HepG2 (cell line): ENCODE data around the gene VAC14. TPM values are rescaled to one million over a fixed set of nuclear protein-coding genes. Genes with fewer than 3 reads are reported as not detected.

Experiments
- ATAC-seq: fragments of 200-7000 bp; cut with Tn5 transposase; 3 replicates; pipeline ENCODE4 v1.9.1; 2020; ENCODE audit warnings: mild to moderate bottlenecking, moderate library complexity
- BruUV-seq: library from RNA; stranded (reverse); fragments of 400-500 nt; replicated peaks from 2 replicates; lab custom pipeline; 2021; lab: Mats Ljungman, UMichigan
- CTCF ChIA-PET: fragments of 300-600 bp; formaldehyde crosslinking; extraction: SDS; loops from one replicate; lab custom pipeline; 2021; ENCODE audit warnings: low total read pairs, inconsistent platforms, low intra/inter-chr PET ratio; lab: Yijun Ruan, JAX
- POLR2A ChIA-PET: fragments of 350-600 bp; sonication (Branson Sonifier 250); formaldehyde crosslinking; loops from one replicate; lab custom pipeline; 2020; ENCODE audit warnings: antibody characterized with exemption, inconsistent platforms; lab: Yijun Ruan, JAX
- DNase-seq: peaks from one replicate; pipeline ENCODE4 v3.0.0-alpha.2; 2015; ENCODE audit warnings: low spot score
- FAIRE-seq: peaks from 3 replicates; lab custom pipeline; 2011; peaks lifted over from hg19 to GRCh38; lab: Jason Lieb, UNC
- H2AFZ ChIP-seq: one replicate; pipeline ENCODE4 v1.6.1; 2011; ENCODE audit warnings: low read length, inconsistent platforms
- H3K27ac ChIP-seq: fragments of 300-600 bp; 3 replicates; pipeline ENCODE4 v1.8.0; 2011; ENCODE audit warnings: mixed run types, mild to moderate bottlenecking, mixed read lengths, low read length, inconsistent platforms; ENCODE audit not compliant: insufficient read depth; ENCODE audit errors: extremely low read length
- H3K27me3 ChIP-seq, 2 experiments: fragments of 200-600 bp in 1 of 2; 2 replicates in 1 of 2; 3 replicates in 1 of 2; pipeline versions ENCODE4 v1.6.0 to v1.8.0; 2011; ENCODE audit warnings: low read length in 2 of 2, mild to moderate bottlenecking in 2 of 2, moderate library complexity in 2 of 2, inconsistent platforms in 1 of 2; ENCODE audit not compliant: insufficient read depth in 2 of 2, control insufficient read depth in 1 of 2
- H3K36me3 ChIP-seq, 2 experiments: fragments of 200-600 bp in 1 of 2; replicated peaks in 1 of 2; 2 replicates in 1 of 2; 3 replicates in 1 of 2; pipeline versions ENCODE4 v1.5.1 to v1.8.0; 2011; ENCODE audit warnings: low read length in 2 of 2, inconsistent platforms in 1 of 2; ENCODE audit not compliant: insufficient read depth in 2 of 2, control insufficient read depth in 1 of 2
- H3K4me1 ChIP-seq: 2 replicates; pipeline ENCODE4 v1.5.1; 2012; ENCODE audit warnings: low read length, inconsistent platforms; ENCODE audit not compliant: insufficient read depth
- H3K4me2 ChIP-seq: 2 replicates; pipeline ENCODE4 v1.6.0; 2011; ENCODE audit warnings: low read depth, low read length, inconsistent platforms
- H3K4me3 ChIP-seq, 3 experiments: fragments of 200-600 bp in 1 of 3; sonication (generic), shearing (Covaris generic) in 1 of 3; replicated peaks in 1 of 3; 2 replicates each; pipeline ENCODE4 v1.5.1; 2011 to 2016; ENCODE audit warnings: low read length in 3 of 3, inconsistent platforms in 2 of 3, low read depth in 2 of 3, mild to moderate bottlenecking in 2 of 3, control low read depth in 1 of 3, mixed read lengths in 1 of 3; ENCODE audit not compliant: insufficient read depth in 1 of 3
- H3K79me2 ChIP-seq: one replicate; pipeline ENCODE4 v1.6.1; 2011; ENCODE audit warnings: low read length, inconsistent platforms; ENCODE audit not compliant: insufficient read depth
- H3K9ac ChIP-seq: 2 replicates; pipeline ENCODE4 v1.6.0; 2011; ENCODE audit warnings: mild to moderate bottlenecking, low read depth, low read length, inconsistent platforms; ENCODE audit not compliant: insufficient read depth
- H3K9me3 ChIP-seq: 2 replicates; pipeline ENCODE4 v1.5.1; 2012; ENCODE audit warnings: mild to moderate bottlenecking, low read length
- H4K20me1 ChIP-seq: 2 replicates; pipeline ENCODE4 v1.6.0; 2011; ENCODE audit warnings: inconsistent platforms, mild to moderate bottlenecking, low read length, moderate library complexity; ENCODE audit not compliant: insufficient read depth
- ARHGAP35 ChIP-seq: sonication (generic); formaldehyde crosslinking; IDR thresholded peaks from 2 replicates; pipeline ENCODE4 v1.9.0; 2022; ENCODE audit warnings: mild to moderate bottlenecking, inconsistent platforms, moderate library complexity, missing genetic modification reagents, borderline replicate concordance
- CHD4 ChIP-seq: fragments of 200-600 bp; sonication (generic); IDR thresholded peaks from 2 replicates; pipeline ENCODE4 v1.7.0; 2017; ENCODE audit warnings: mild to moderate bottlenecking, low read length, borderline replicate concordance
- HIVEP1 ChIP-seq: sonication (generic); formaldehyde crosslinking; IDR thresholded peaks from 2 replicates; pipeline ENCODE4 v1.4.0; 2020; ENCODE audit warnings: mild to moderate bottlenecking, missing genetic modification reagents
- HNF4G ChIP-seq, 2 experiments: sonication (generic) in 1 of 2; formaldehyde crosslinking in 1 of 2; IDR thresholded peaks; 2 replicates each; pipeline versions ENCODE4 v1.4.0 to v1.6.1; 2011 to 2020; ENCODE audit warnings: borderline replicate concordance in 2 of 2, low read depth in 2 of 2, mild to moderate bottlenecking in 2 of 2, low read length in 1 of 2, missing genetic modification reagents in 1 of 2, moderate library complexity in 1 of 2
- PHB2 ChIP-seq: fragments of 450-650 bp; IDR thresholded peaks from 2 replicates; pipeline ENCODE4 v1.6.1; 2018; ENCODE audit not compliant: partially characterized antibody
- SOX13 ChIP-seq, 3 experiments: fragments of 450-650 bp in 1 of 3; sonication (generic) in 1 of 3; formaldehyde crosslinking in 1 of 3; IDR thresholded peaks in 2 of 3; conservative IDR thresholded peaks in 1 of 3; 2 replicates each; pipeline versions ENCODE4 v1.5.0 to v1.6.1; 2016 to 2020; ENCODE audit warnings: antibody characterized with exemption in 1 of 3, mild to moderate bottlenecking in 1 of 3, missing compliant biosample characterization in 1 of 3, missing genetic modification reagents in 1 of 3, moderate library complexity in 1 of 3
- SRY ChIP-seq: sonication (generic); formaldehyde crosslinking; IDR thresholded peaks from 2 replicates; pipeline ENCODE4 v1.8.0; 2022; ENCODE audit warnings: mild to moderate bottlenecking, missing genetic modification reagents
- ZBTB20 ChIP-seq: sonication (generic); formaldehyde crosslinking; IDR thresholded peaks from 2 replicates; pipeline ENCODE4 v1.8.1; 2023; ENCODE audit warnings: missing genetic modification reagents, low read depth, mild to moderate bottlenecking, borderline replicate concordance
- ZFP37 ChIP-seq: sonication (generic); formaldehyde crosslinking; IDR thresholded peaks from 2 replicates; pipeline ENCODE4 v1.4.0; 2020; ENCODE audit warnings: missing genetic modification reagents, borderline replicate concordance
- ZFP82 ChIP-seq: sonication (generic); formaldehyde crosslinking; IDR thresholded peaks from 2 replicates; pipeline ENCODE4 v1.5.1; 2020; ENCODE audit warnings: mild to moderate bottlenecking, missing genetic modification reagents, borderline replicate concordance
- ZFP90 ChIP-seq: sonication (generic); formaldehyde crosslinking; IDR thresholded peaks from 2 replicates; pipeline ENCODE4 v1.8.0; 2022; ENCODE audit warnings: missing genetic modification reagents, mild to moderate bottlenecking, inconsistent platforms, borderline replicate concordance
- ZNF331 ChIP-seq: sonication (generic); formaldehyde crosslinking; IDR thresholded peaks from 2 replicates; pipeline ENCODE4 v1.4.0; 2020; ENCODE audit warnings: missing genetic modification reagents
- ZNF550 ChIP-seq: sonication (generic); formaldehyde crosslinking; IDR thresholded peaks from 2 replicates; pipeline ENCODE4 v1.4.0; 2020; ENCODE audit warnings: mild to moderate bottlenecking, missing genetic modification reagents, borderline replicate concordance
- ZNF567 ChIP-seq: sonication (generic); formaldehyde crosslinking; IDR thresholded peaks from 2 replicates; pipeline ENCODE4 v1.8.1; 2023; ENCODE audit warnings: mild to moderate bottlenecking, missing genetic modification reagents, borderline replicate concordance
- ZNF678 ChIP-seq: sonication (generic); formaldehyde crosslinking; IDR thresholded peaks from 2 replicates; pipeline ENCODE4 v1.4.0; 2020; ENCODE audit warnings: mild to moderate bottlenecking, missing genetic modification reagents
- ZNF724P ChIP-seq: sonication (generic); formaldehyde crosslinking; IDR thresholded peaks from 2 replicates; pipeline ENCODE4 v1.8.0; 2022; ENCODE audit warnings: missing genetic modification reagents, borderline replicate concordance
- WGBS: methylation state at CpG from one replicate; pipeline ENCODE4 v1.1.6; 2017; ENCODE audit warnings: low lambda C conversion rate; 5-methylcytosine and 5-hydroxymethylcytosine counted together
- in situ Hi-C: cut with HindIII; loops from 2 replicates; pipeline ENCODE4 v1.10.0; 2017; ENCODE audit warnings: low pct_unique_long_range_greater_than_20kb; ENCODE audit not compliant: extremely low pct_ligation_motif_present
- intact Hi-C: fragments of 100-400 bp; cut with micrococcal nuclease; formaldehyde crosslinking; loops from one replicate; pipeline ENCODE4 v1.10.0; 2022; ENCODE audit not compliant: unreplicated experiment
- polyA plus RNA-seq, 8 experiments: library from polyadenylated mRNA; depleted of rRNA in 3 of 8; stranded (reverse) in 7 of 8; unstranded in 1 of 8; fragments of >200 nt; fragmentation: Illumina TruSeq in 4 of 8; extraction: Trizol in 4 of 8; gene quantifications; 2 replicates each; pipeline versions ENCODE4 v1.2.1 to v1.2.3, GENCODE V29; 2011 to 2016; ENCODE audit warnings: low read depth in 4 of 8, missing spikeins in 1 of 8, mixed read lengths in 1 of 8; ENCODE audit not compliant: insufficient read depth in 1 of 8
- total RNA-seq, 5 experiments: library from RNA; depleted of rRNA; stranded (reverse); fragments of >200 nt; fragmentation: Illumina TruSeq; extraction: Trizol; gene quantifications; 2 replicates each; pipeline ENCODE4 v1.2.3, GENCODE V29; 2016; ENCODE audit warnings: low read depth in 1 of 5
- TF ChIP-seq, protein P1 (sequence below): IDR thresholded peaks from 2 replicates; pipeline ENCODE4 v1.6.1; 2018; ENCODE audit warnings: missing genetic modification reagents, mild to moderate bottlenecking, missing compliant biosample characterization
- TF ChIP-seq, protein P2 (sequence below): sonication (generic); formaldehyde crosslinking; IDR thresholded peaks from 2 replicates; pipeline ENCODE4 v1.5.1; 2020; ENCODE audit warnings: missing genetic modification reagents, mild to moderate bottlenecking, borderline replicate concordance

The VAC14 gene
- total and polyA plus RNA-seq, 2 of the 13 experiments (the other 11 are each of a cell fraction or from before 2014, with no cell fraction given) = 23.5 to 24.6 TPM

DNA sequence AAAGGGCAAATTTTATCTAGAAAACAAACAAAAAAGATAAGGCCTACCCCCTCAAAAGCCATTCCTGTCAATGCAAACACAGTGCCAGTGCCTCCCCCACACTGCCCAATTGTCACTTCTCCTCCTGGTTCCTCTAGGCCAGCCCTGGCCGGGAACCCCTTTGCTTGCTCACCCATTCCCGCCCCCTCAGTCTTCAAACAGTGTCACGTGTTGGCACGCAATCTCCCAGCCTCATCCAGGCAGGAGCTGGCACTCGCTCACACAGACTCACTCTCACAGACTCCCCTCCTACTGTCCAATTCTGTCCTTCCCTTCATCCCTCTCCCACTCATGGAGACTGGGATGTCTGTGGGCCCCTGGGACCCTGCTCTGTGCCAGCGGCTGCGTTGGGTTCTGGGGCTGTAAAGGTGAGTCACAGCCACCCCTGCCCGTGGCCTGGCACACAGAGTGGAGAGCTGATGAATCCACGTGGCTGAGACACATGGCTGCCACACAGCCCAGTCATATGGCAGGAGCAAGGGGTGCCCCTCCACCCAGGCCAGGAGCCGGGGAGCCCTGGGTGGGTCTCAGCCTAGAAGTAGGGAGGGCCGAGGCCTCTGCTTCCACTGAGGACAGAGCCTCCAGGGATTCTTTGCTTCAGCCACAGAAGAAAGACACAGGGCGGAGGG is 54.8 kb downstream of the VAC14 start (continued):
- TF ChIP-seq, protein P1, sequence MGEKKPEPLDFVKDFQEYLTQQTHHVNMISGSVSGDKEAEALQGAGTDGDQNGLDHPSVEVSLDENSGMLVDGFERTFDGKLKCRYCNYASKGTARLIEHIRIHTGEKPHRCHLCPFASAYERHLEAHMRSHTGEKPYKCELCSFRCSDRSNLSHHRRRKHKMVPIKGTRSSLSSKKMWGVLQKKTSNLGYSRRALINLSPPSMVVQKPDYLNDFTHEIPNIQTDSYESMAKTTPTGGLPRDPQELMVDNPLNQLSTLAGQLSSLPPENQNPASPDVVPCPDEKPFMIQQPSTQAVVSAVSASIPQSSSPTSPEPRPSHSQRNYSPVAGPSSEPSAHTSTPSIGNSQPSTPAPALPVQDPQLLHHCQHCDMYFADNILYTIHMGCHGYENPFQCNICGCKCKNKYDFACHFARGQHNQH (CRISPR knock-in tag) = no peak
- no peak for TF ChIP-seq ZNF331 (CRISPR knock-in tag)

GRCh38 chr16:70745536-70746025 is 55.4 kb downstream of the VAC14 start:
- POLR2A ChIA-PET = interaction anchor here (0.8 to 13.4 kb wide), 19 partner anchors 10 to 92 kb away, joined by 3 to 357 read pairs (median 9); partner anchors contain the start of gene MTSS2
- H3K79me2 ChIP-seq = no peaks in the 10 kb centered on the region
- CTCF ChIA-PET = no interaction called here
- H2AFZ ChIP-seq = no peak overlapping the region
- FAIRE-seq (no peak), DNase-seq (no peak), ATAC-seq (peak; percentile 1; the same call in 1 of the 3 replicates)
- peaks cover 62% of the 10 kb centered on the region for H3K4me1 ChIP-seq
- H3K9me3 ChIP-seq = no peaks in the 10 kb centered on the region
- H4K20me1 ChIP-seq = no peaks in the 10 kb centered on the region
- no peaks in the 10 kb centered on the region for H3K27me3 ChIP-seq
- H3K27ac ChIP-seq = peak overlapping the region; percentile 93
- peak overlapping the region; percentile 68 for H3K4me2 ChIP-seq
- peak overlapping the region; percentile 77 for H3K9ac ChIP-seq
- peaks cover 10 to 28% of the 10 kb centered on the region in 2 experiments for H3K36me3 ChIP-seq
- intact Hi-C loops (loop anchor here (2.0 kb wide), 2 partner anchors 21 to 63 kb away; no protein-coding TSS in a partner anchor), in situ Hi-C loops (no loop called here)
- H3K4me3 ChIP-seq = no peak overlapping the region; a peak in 1 of 6 replicates
- 65% methylated on average over 6 of the region's 6 CpGs for whole genome bisulfite sequencing
- BruUV-seq = no TSS peak
- TF ChIP-seq HIVEP1 (CRISPR knock-in tag) = peak; percentile 16; the same call in 1 of the 2 replicates
- TF ChIP-seq SOX13 (IDR thresholded peaks at IDR 0.05) = no peak
- no peak for TF ChIP-seq SOX13 (CRISPR knock-in tag; conservative IDR thresholded peaks at IDR 0.05 in 1 of 2, IDR thresholded peaks at IDR 0.05 in 1 of 2)
- TF ChIP-seq ZNF678 (CRISPR knock-in tag) = 0 out of 2 replicates have a peak, but pooled peaks have one; percentile 4
- TF ChIP-seq ZBTB20 (CRISPR knock-in tag) = peak; percentile 60; the same call in 1 of the 2 replicates
- TF ChIP-seq, protein P2, sequence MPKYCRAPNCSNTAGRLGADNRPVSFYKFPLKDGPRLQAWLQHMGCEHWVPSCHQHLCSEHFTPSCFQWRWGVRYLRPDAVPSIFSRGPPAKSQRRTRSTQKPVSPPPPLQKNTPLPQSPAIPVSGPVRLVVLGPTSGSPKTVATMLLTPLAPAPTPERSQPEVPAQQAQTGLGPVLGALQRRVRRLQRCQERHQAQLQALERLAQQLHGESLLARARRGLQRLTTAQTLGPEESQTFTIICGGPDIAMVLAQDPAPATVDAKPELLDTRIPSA = no peak
- TF ChIP-seq ZNF550 = 0 out of 2 replicates have a peak, but pooled peaks have one; percentile 2
- TF ChIP-seq ARHGAP35 (CRISPR knock-in tag) = 0 out of 2 replicates have a peak, but pooled peaks have one; percentile 19
- no peak for TF ChIP-seq HNF4G (IDR thresholded peaks at IDR 0.05; ENCODE audit: borderline replicate concordance, low read depth, low read length)
- 0 out of 2 replicates have a peak, but pooled peaks have one; percentile 3 for TF ChIP-seq HNF4G (CRISPR knock-in tag; IDR thresholded peaks at IDR 0.05; ENCODE audit: borderline replicate concordance, low read depth)
- TF ChIP-seq ZFP90 = no peak
- 0 out of 2 replicates have a peak, but pooled peaks have one; percentile 56 for TF ChIP-seq SRY
- peak; percentile 7; the same call in 1 of the 2 replicates for TF ChIP-seq ZNF724P
- no peak for TF ChIP-seq PHB2
- TF ChIP-seq ZFP82 = peak; percentile 43; the same call in 1 of the 2 replicates
- 0 out of 2 replicates have a peak, but pooled peaks have one; percentile 9 for TF ChIP-seq ZFP37
- TF ChIP-seq ZNF567 (CRISPR knock-in tag) = 0 out of 2 replicates have a peak, but pooled peaks have one; percentile 2
- no peak for TF ChIP-seq CHD4
